HEK293 (cell line): ENCODE data around the gene KDM2B.
A peak's percentile ranks its signal among the peaks of the same experiment; 100 is the strongest.

Experiments
- MYNN ChIP-seq: fragments of 450-650 bp; formaldehyde crosslinking; IDR thresholded peaks from 2 replicates; pipeline ENCODE4 v1.5.1; 2016; ENCODE audit warnings: missing biosample characterization, missing genetic modification characterization, borderline replicate concordance
- ZNF114 ChIP-seq: fragments of 450-650 bp; formaldehyde crosslinking; IDR thresholded peaks from 2 replicates; pipeline ENCODE4 v1.5.0; 2017; ENCODE audit warnings: missing biosample characterization, missing genetic modification characterization
- ZNF391 ChIP-seq: fragments of 450-650 bp; formaldehyde crosslinking; IDR thresholded peaks from 2 replicates; pipeline ENCODE4 v1.5.1; 2016; ENCODE audit warnings: low read depth, missing biosample characterization, missing genetic modification characterization, borderline replicate concordance
- TF ChIP-seq, protein P1 (sequence below): fragments of 450-650 bp; formaldehyde crosslinking; IDR thresholded peaks from 2 replicates; pipeline ENCODE4 v1.5.1; 2016; ENCODE audit warnings: missing biosample characterization, missing genetic modification characterization
- TF ChIP-seq, protein P2 (sequence below): fragments of 450-650 bp; formaldehyde crosslinking; IDR thresholded peaks from 2 replicates; pipeline ENCODE4 v1.5.1; 2016; ENCODE audit warnings: missing biosample characterization, missing genetic modification characterization

DNA sequence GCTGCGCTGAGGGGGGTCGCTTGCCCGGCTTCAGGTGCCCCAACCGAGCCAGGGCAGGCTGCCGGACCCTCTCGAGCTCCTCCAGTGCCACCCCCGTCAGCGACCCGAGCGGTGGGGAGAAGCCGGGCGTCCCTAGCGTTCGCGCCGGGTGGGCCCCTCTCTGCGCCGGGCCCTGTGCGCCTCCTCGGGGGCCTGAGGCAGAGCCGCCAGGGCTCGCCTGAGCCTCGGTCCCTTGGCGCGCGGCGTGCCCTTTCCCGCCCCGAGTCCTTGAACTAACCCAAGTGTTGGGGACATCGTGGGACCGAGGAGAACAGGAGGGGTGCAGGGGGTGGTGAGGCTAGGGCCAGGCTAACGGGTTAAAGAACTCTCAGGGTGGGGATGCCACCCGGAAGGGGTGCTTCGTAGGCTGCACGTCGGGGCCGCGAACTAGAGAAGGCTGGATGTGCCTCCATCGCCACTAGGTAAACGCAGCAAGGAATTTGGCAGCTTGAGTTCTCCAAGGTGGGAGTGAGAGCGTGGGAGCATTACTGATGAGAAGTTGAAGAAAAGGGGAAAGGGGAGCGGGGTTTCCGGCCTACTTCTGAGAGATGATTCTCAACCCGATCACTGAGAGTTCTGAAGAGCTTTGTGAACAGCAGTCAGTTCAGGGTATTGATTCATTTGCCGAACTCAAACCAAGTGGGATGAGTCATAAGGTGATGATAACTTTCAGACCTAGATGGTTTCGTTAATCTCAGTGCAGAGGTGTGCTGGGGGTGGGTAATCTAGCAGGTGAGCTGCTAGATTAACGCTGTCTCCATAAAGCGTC lies 180.3 kb downstream of the KDM2B start:
- TF ChIP-seq, protein P1, sequence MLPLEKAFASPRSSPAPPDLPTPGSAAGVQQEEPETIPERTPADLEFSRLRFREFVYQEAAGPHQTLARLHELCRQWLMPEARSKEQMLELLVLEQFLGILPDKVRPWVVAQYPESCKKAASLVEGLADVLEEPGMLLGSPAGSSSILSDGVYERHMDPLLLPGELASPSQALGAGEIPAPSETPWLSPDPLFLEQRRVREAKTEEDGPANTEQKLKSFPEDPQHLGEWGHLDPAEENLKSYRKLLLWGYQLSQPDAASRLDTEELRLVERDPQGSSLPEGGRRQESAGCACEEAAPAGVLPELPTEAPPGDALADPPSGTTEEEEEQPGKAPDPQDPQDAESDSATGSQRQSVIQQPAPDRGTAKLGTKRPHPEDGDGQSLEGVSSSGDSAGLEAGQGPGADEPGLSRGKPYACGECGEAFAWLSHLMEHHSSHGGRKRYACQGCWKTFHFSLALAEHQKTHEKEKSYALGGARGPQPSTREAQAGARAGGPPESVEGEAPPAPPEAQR = no peak
- TF ChIP-seq, protein P2, sequence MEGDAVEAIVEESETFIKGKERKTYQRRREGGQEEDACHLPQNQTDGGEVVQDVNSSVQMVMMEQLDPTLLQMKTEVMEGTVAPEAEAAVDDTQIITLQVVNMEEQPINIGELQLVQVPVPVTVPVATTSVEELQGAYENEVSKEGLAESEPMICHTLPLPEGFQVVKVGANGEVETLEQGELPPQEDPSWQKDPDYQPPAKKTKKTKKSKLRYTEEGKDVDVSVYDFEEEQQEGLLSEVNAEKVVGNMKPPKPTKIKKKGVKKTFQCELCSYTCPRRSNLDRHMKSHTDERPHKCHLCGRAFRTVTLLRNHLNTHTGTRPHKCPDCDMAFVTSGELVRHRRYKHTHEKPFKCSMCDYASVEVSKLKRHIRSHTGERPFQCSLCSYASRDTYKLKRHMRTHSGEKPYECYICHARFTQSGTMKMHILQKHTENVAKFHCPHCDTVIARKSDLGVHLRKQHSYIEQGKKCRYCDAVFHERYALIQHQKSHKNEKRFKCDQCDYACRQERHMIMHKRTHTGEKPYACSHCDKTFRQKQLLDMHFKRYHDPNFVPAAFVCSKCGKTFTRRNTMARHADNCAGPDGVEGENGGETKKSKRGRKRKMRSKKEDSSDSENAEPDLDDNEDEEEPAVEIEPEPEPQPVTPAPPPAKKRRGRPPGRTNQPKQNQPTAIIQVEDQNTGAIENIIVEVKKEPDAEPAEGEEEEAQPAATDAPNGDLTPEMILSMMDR (tag by site-specific recombination) = peak; percentile 66
- no peak for TF ChIP-seq MYNN
- no peak for TF ChIP-seq ZNF114 (tag by site-specific recombination)
- TF ChIP-seq ZNF391 = no peak
